Tibial nerve (tissue), 4 donors: ENCODE data around the gene OSBPL6.

Source experiments
- EP300 ChIP-seq, 2 donors: sonication (generic); formaldehyde crosslinking; IDR thresholded peaks; one replicate each; pipeline ENCODE4 v1.6.1; 2017; ENCODE audit warnings: antibody characterized with exemption in 2 of 2, mild to moderate bottlenecking in 1 of 2
- POLR2A ChIP-seq, 2 donors: fragments of 450-650 bp; IDR thresholded peaks; one replicate each; pipeline ENCODE4 v1.6.1; 2017; ENCODE audit warnings: antibody characterized with exemption in 2 of 2, mild to moderate bottlenecking in 2 of 2, moderate library complexity in 2 of 2
- TF ChIP-seq, protein P1 (sequence below), 5 experiments: fragments of 200-600 bp in 3 of 5; fragments of 450-650 bp in 2 of 5; sonication (generic) in 3 of 5; IDR thresholded peaks; one replicate each; pipeline ENCODE4 v1.5.1; 2016 to 2019; ENCODE audit warnings: antibody characterized with exemption in 5 of 5, mild to moderate bottlenecking in 3 of 5, moderate library complexity in 2 of 5

GRCh38 chr2:178280244-178280852 lies 86.0 kb downstream of the OSBPL6 start:
- TF ChIP-seq POLR2A (IDR thresholded peaks at IDR 0.05) = no peak
- TF ChIP-seq, protein P1, sequence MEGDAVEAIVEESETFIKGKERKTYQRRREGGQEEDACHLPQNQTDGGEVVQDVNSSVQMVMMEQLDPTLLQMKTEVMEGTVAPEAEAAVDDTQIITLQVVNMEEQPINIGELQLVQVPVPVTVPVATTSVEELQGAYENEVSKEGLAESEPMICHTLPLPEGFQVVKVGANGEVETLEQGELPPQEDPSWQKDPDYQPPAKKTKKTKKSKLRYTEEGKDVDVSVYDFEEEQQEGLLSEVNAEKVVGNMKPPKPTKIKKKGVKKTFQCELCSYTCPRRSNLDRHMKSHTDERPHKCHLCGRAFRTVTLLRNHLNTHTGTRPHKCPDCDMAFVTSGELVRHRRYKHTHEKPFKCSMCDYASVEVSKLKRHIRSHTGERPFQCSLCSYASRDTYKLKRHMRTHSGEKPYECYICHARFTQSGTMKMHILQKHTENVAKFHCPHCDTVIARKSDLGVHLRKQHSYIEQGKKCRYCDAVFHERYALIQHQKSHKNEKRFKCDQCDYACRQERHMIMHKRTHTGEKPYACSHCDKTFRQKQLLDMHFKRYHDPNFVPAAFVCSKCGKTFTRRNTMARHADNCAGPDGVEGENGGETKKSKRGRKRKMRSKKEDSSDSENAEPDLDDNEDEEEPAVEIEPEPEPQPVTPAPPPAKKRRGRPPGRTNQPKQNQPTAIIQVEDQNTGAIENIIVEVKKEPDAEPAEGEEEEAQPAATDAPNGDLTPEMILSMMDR (IDR thresholded peaks at IDR 0.05) = peak; percentile 49 to 72 (median 61)
- no peak for TF ChIP-seq EP300 (IDR thresholded peaks at IDR 0.05)
